Measurements from ENCODE around the gene MLLT11. TPM values are rescaled to one million over a fixed set of nuclear protein-coding genes. Genes with fewer than 3 reads are reported as not detected.

The MLLT11 gene
- total RNA-seq, 6 experiments from 2014 or later, result 0.24 to 0.56 (median 0.40) TPM

GRCh38 chr1:151035167-151035566 is 25.0 kb upstream of the MLLT11 start:
- no peak overlapping the region for H3K27ac ChIP-seq
- intact Hi-C loops (cut with DNase I), result no loop called here
- no peaks in the 10 kb centered on the region for H3K27me3 ChIP-seq
- no peak for DNase-seq
- WGBS (ENCODE audit: insufficient coverage, low coverage, low lambda C conversion rate, missing lambda C conversion rate), result 100% methylated on average over 3 of the region's 3 CpGs
- no peak overlapping the region for H3K4me3 ChIP-seq
- peaks cover 0 to 31% (median 9%) of the 10 kb centered on the region in 4 donors for H3K36me3 ChIP-seq
- no peak for ATAC-seq
- no peaks in the 10 kb centered on the region for H3K9me3 ChIP-seq
- H3K4me1 ChIP-seq, result no peaks in the 10 kb centered on the region
- TF ChIP-seq CTCF (IDR thresholded peaks at IDR 0.05), result no peak
- TF ChIP-seq POLR2A (IDR thresholded peaks at IDR 0.05), result no peak

- Histone ChIP-seq H3K4me1 (no peaks in the 10 kb centered on the region), H3K27ac (no peak within 1 kb of the TSS), H3K27me3 (no peaks in the 10 kb centered on the region), H3K9me3 (no peaks in the 10 kb centered on the region), H3K36me3 (peaks cover 0 to 20% (median 8%) of the 10 kb centered on the region in 4 donors), H3K4me3 (no peak within 1 kb of the TSS)
- intact Hi-C loops (cut with DNase I), result no loop called here
- 0% methylated on average over 1 of the region's 2 CpGs for WGBS (ENCODE audit: insufficient coverage, low coverage, low lambda C conversion rate, missing lambda C conversion rate)
- DNase-seq, result no peak
- no peak for TF ChIP-seq POLR2A (IDR thresholded peaks at IDR 0.05)
- no peak for ATAC-seq
Measured at GRCh38 chr1:151036356-151036755, 23.8 kb upstream of the MLLT11 start, which contains the start of gene BNIPL. Gene BNIPL (plus strand): TSS chr1:151036586. CDS start chr1:151036726, 140 bp downstream.

GRCh38 chr1:151037032-151037431 is 23.2 kb upstream of the MLLT11 start:
- WGBS (ENCODE audit: insufficient coverage, low coverage, low lambda C conversion rate, missing lambda C conversion rate), result 83% methylated on average over 6 of the region's 6 CpGs
- intact Hi-C loops (cut with DNase I), result no loop called here
- H3K27me3 ChIP-seq, result no peaks in the 10 kb centered on the region
- TF ChIP-seq CTCF (IDR thresholded peaks at IDR 0.05) (no peak), POLR2A (IDR thresholded peaks at IDR 0.05) (no peak)
- DNase-seq (no peak), ATAC-seq (no peak)
- no peaks in the 10 kb centered on the region for H3K4me1 ChIP-seq
- H3K36me3 ChIP-seq, result peaks cover 0 to 18% (median 5%) of the 10 kb centered on the region in 4 donors
- H3K27ac ChIP-seq, result no peak overlapping the region
- no peak overlapping the region for H3K4me3 ChIP-seq
- H3K9me3 ChIP-seq, result no peaks in the 10 kb centered on the region

GRCh38 chr1:151039521-151039920 is 20.7 kb upstream of the MLLT11 start:
- Histone ChIP-seq H3K27me3 (no peaks in the 10 kb centered on the region), H3K27ac (no peak overlapping the region), H3K4me3 (no peak overlapping the region), H3K4me1 (no peaks in the 10 kb centered on the region), H3K9me3 (no peaks in the 10 kb centered on the region), H3K36me3 (peaks cover 0 to 15% (median 2%) of the 10 kb centered on the region in 4 donors)
- TF ChIP-seq CTCF (IDR thresholded peaks at IDR 0.05), result no peak
- no peak for TF ChIP-seq POLR2A (IDR thresholded peaks at IDR 0.05)
- intact Hi-C loops (cut with DNase I), result no loop called here
- WGBS (ENCODE audit: insufficient coverage, low coverage, low lambda C conversion rate, missing lambda C conversion rate), result 94% methylated on average over 3 of the region's 3 CpGs
- no peak for DNase-seq
- no peak for ATAC-seq

GRCh38 chr1:151043163-151043562 is 17.0 kb upstream of the MLLT11 start:
- Histone ChIP-seq H3K36me3 (peaks cover 0 to 6% (median 0%) of the 10 kb centered on the region in 4 donors), H3K9me3 (no peaks in the 10 kb centered on the region), H3K4me3 (no peak overlapping the region), H3K27me3 (no peaks in the 10 kb centered on the region), H3K4me1 (peaks cover 0 to 4% (median 0%) of the 10 kb centered on the region in 4 donors), H3K27ac (no peak overlapping the region)
- 71% methylated on average over 1 of the region's 1 CpG for WGBS (ENCODE audit: insufficient coverage, low coverage, low lambda C conversion rate, missing lambda C conversion rate)
- no peak for TF ChIP-seq POLR2A (IDR thresholded peaks at IDR 0.05)
- DNase-seq, result no peak
- no peak for ATAC-seq
- intact Hi-C loops (cut with DNase I), result no loop called here

Data from right lobe of liver (tissue), 6 donors.